ENCODE data around the gene RANBP10. TPM values are rescaled to one million over a fixed set of nuclear protein-coding genes. Genes with fewer than 3 reads are reported as not detected.

Gene RANBP10
- total and polyA plus RNA-seq, 2 of the 13 experiments (the other 11 are each of a cell fraction or from before 2014, with no cell fraction given), result 9.2 to 22.7 TPM

DNA sequence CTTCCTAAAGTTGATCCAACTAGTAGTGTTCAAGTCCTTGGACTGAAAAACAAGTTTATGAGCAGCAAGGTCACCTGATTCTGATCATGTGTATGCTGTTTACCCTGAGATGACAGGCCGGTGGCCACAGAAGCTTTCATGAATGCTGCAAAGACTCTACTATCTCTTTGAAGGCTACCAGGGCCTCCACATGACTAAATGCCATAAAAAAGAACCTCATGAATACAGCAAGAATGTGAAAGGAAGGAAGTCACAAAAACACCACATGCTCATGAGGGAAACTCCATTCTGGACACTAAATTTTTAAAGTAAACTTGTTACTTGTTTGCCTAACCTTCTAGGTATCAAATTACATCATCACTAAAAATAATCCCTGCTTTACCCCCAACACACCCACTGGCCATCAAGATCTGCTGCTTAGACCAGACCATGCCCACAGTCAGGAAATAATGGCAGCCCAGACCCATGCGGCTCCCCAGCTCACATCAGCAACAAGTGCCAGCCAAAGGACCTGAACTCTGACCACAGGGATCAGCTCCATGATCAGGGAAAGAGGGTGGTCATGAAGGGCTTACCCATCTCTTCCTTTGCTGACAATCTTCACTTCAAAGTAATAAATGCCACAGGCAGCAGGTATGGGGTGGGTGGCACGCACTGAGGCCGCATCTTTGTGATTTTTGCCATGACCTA, 1.4 kb downstream of the RANBP10 start (continued):
- TF ChIP-seq ZNF772 (CRISPR knock-in tag; IDR thresholded peaks at IDR 0.05), result no peak
- TF ChIP-seq KDM3A (CRISPR knock-in tag; IDR thresholded peaks at IDR 0.05; ENCODE audit: low read depth), result no peak
- TF ChIP-seq MYNN (CRISPR knock-in tag; IDR thresholded peaks at IDR 0.05; ENCODE audit: low read depth), result no peak
- no peak for TF ChIP-seq ZBTB40 (IDR thresholded peaks at IDR 0.05)
- TF ChIP-seq ZBTB40 (CRISPR knock-in tag; IDR thresholded peaks at IDR 0.05), result no peak
- peak; percentile 27; the same call in 1 of the 2 replicates for TF ChIP-seq PHF21A (CRISPR knock-in tag; IDR thresholded peaks at IDR 0.05)
- no peak for TF ChIP-seq CHCHD3 (CRISPR knock-in tag; IDR thresholded peaks at IDR 0.05)
- 0 out of 2 replicates have a peak, but pooled peaks have one; percentile 36 for TF ChIP-seq ZNF790 (CRISPR knock-in tag; IDR thresholded peaks at IDR 0.05; ENCODE audit: borderline replicate concordance)
- TF ChIP-seq GPN1 (CRISPR knock-in tag; IDR thresholded peaks at IDR 0.05; ENCODE audit: borderline replicate concordance), result no peak
- TF ChIP-seq ZNF451 (CRISPR knock-in tag; IDR thresholded peaks at IDR 0.05), result no peak
- TF ChIP-seq, protein P1, sequence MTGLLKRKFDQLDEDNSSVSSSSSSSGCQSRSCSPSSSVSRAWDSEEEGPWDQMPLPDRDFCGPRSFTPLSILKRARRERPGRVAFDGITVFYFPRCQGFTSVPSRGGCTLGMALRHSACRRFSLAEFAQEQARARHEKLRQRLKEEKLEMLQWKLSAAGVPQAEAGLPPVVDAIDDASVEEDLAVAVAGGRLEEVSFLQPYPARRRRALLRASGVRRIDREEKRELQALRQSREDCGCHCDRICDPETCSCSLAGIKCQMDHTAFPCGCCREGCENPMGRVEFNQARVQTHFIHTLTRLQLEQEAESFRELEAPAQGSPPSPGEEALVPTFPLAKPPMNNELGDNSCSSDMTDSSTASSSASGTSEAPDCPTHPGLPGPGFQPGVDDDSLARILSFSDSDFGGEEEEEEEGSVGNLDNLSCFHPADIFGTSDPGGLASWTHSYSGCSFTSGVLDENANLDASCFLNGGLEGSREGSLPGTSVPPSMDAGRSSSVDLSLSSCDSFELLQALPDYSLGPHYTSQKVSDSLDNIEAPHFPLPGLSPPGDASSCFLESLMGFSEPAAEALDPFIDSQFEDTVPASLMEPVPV (CRISPR knock-in tag; IDR thresholded peaks at IDR 0.05), result no peak
- no peak for TF ChIP-seq ZSCAN12 (CRISPR knock-in tag; IDR thresholded peaks at IDR 0.05)
- TF ChIP-seq KAT7 (CRISPR knock-in tag; IDR thresholded peaks at IDR 0.05; ENCODE audit: borderline replicate concordance), result no peak
- no peak for TF ChIP-seq KLF6 (CRISPR knock-in tag; IDR thresholded peaks at IDR 0.05)
- TF ChIP-seq, protein P2, sequence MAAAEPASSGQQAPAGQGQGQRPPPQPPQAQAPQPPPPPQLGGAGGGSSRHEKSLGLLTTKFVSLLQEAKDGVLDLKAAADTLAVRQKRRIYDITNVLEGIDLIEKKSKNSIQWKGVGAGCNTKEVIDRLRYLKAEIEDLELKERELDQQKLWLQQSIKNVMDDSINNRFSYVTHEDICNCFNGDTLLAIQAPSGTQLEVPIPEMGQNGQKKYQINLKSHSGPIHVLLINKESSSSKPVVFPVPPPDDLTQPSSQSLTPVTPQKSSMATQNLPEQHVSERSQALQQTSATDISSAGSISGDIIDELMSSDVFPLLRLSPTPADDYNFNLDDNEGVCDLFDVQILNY (CRISPR knock-in tag; conservative IDR thresholded peaks at IDR 0.05), result no peak
- no peak for TF ChIP-seq EZH2 (conservative IDR thresholded peaks at IDR 0.05; ENCODE audit: low read depth, low read length)
- no peak for TF ChIP-seq SOX5 (CRISPR knock-in tag; IDR thresholded peaks at IDR 0.05; ENCODE audit: borderline replicate concordance)
- TF ChIP-seq KLF16 (CRISPR knock-in tag; IDR thresholded peaks at IDR 0.05), result peak in 1 of 2 experiments; percentile 48; a peak in 1 of 4 replicates
- no peak for TF ChIP-seq BRCA1 (CRISPR knock-in tag; IDR thresholded peaks at IDR 0.05)
- TF ChIP-seq ZNF674 (CRISPR knock-in tag; IDR thresholded peaks at IDR 0.05; ENCODE audit: low read depth), result no peak

Data from HepG2 (cell line).